Neural cell (in vitro differentiated cells): ENCODE measurements around the gene FSTL5. TPM values are rescaled to one million over a fixed set of nuclear protein-coding genes. Genes with fewer than 3 reads are reported as not detected.

Experiments used
- H2AFZ ChIP-seq: fragments of 200-600, 300-800 bp; sonication (generic), shearing (Covaris generic); 2 replicates; pipeline ENCODE4 v1.6.0; 2014; ENCODE audit warnings: low read depth, mild to moderate bottlenecking, antibody characterized with exemption, low read length, moderate library complexity
- H3F3A ChIP-seq: fragments of 200-600 bp; shearing (Covaris generic); 2 replicates; pipeline ENCODE4 v1.6.1; 2016; ENCODE audit warnings: mild to moderate bottlenecking, moderate library complexity, mixed read lengths, antibody characterized with exemption, low read length; ENCODE audit not compliant: insufficient read depth, poor library complexity, severe bottlenecking
- H3K27ac ChIP-seq: fragments of 200-600, 300-800 bp; sonication (generic), shearing (Covaris generic); 2 replicates; pipeline ENCODE4 v1.5.1; 2014; ENCODE audit warnings: mild to moderate bottlenecking, low read length, moderate library complexity
- H3K27me3 ChIP-seq: fragments of 300-800, 200-600 bp; sonication (generic), shearing (Covaris generic); 2 replicates; pipeline ENCODE4 v1.6.0; 2014; ENCODE audit warnings: mild to moderate bottlenecking, low read depth, low read length, moderate library complexity; ENCODE audit not compliant: insufficient read depth
- H3K36me3 ChIP-seq: fragments of 300-800, 200-600 bp; sonication (generic), shearing (Covaris generic); 2 replicates; pipeline ENCODE4 v1.5.1; 2014; ENCODE audit warnings: mild to moderate bottlenecking, antibody characterized with exemption, low read length, moderate library complexity; ENCODE audit not compliant: insufficient read depth
- H3K4me2 ChIP-seq: fragments of 300-800, 200-600 bp; sonication (generic), shearing (Covaris generic); 2 replicates; pipeline ENCODE4 v1.6.0; 2014; ENCODE audit warnings: mild to moderate bottlenecking, low read length
- H3K4me3 ChIP-seq: fragments of 300-800, 200-600 bp; sonication (generic), shearing (Covaris generic); 2 replicates; pipeline ENCODE4 v1.5.1; 2014; ENCODE audit warnings: mild to moderate bottlenecking, low read length, moderate library complexity
- H3K79me2 ChIP-seq: fragments of 200-600 bp; shearing (Covaris generic); replicated peaks from 2 replicates; pipeline ENCODE4 v1.6.0; 2014; ENCODE audit warnings: mild to moderate bottlenecking, low read length, moderate library complexity; ENCODE audit not compliant: insufficient read depth
- H3K9ac ChIP-seq: fragments of 300-800, 200-600 bp; sonication (generic), shearing (Covaris generic); 2 replicates; pipeline ENCODE4 v1.6.1; 2016; ENCODE audit warnings: mild to moderate bottlenecking, low read length, mixed read lengths
- H3K9me2 ChIP-seq: fragments of 200-600 bp; shearing (Covaris generic); 2 replicates; pipeline ENCODE4 v1.6.1; 2016; ENCODE audit warnings: mild to moderate bottlenecking, low read length, mixed read lengths; ENCODE audit not compliant: insufficient read depth
- H3K9me3 ChIP-seq: fragments of 200-600, 300-800 bp; sonication (generic), shearing (Covaris generic); 2 replicates; pipeline ENCODE4 v1.6.1; 2016; ENCODE audit warnings: mild to moderate bottlenecking, mixed run types, low read length, moderate library complexity, mixed read lengths
- H4K20me1 ChIP-seq: fragments of 200-600 bp; shearing (Covaris generic); 2 replicates; pipeline ENCODE4 v1.6.1; 2016; ENCODE audit warnings: mild to moderate bottlenecking, mixed run types; ENCODE audit not compliant: insufficient read depth
- EP300 ChIP-seq: fragments of 450-650 bp; conservative IDR thresholded peaks from 2 replicates; pipeline ENCODE4 v1.6.1; 2014; ENCODE audit warnings: antibody characterized with exemption, mild to moderate bottlenecking, moderate library complexity; ENCODE audit not compliant: poor library complexity, severe bottlenecking
- EZH2 ChIP-seq: fragments of 200-600, 300-800 bp; shearing (Covaris generic), sonication (generic); IDR thresholded peaks from 2 replicates; pipeline ENCODE4 v1.6.1; 2014; ENCODE audit warnings: antibody characterized with exemption, low read length, borderline replicate concordance, mild to moderate bottlenecking; ENCODE audit not compliant: insufficient read depth, poor library complexity, severe bottlenecking
- MXI1 ChIP-seq: fragments of 450-650 bp; conservative IDR thresholded peaks from 2 replicates; pipeline ENCODE4 v1.6.1; 2014; ENCODE audit warnings: antibody characterized with exemption, mild to moderate bottlenecking; ENCODE audit not compliant: poor library complexity, severe bottlenecking
- POLR2AphosphoS5 ChIP-seq: IDR thresholded peaks from 2 replicates; pipeline ENCODE4 v1.6.1; 2012
- RAD21 ChIP-seq: fragments of 450-650 bp; conservative IDR thresholded peaks from 2 replicates; pipeline ENCODE4 v1.6.1; 2014; ENCODE audit warnings: antibody characterized with exemption, mild to moderate bottlenecking, moderate library complexity
- SMC3 ChIP-seq: fragments of 450-650 bp; conservative IDR thresholded peaks from 2 replicates; pipeline ENCODE4 v1.6.1; 2014; ENCODE audit warnings: antibody characterized with exemption, mild to moderate bottlenecking, moderate library complexity; ENCODE audit not compliant: poor library complexity
- TAF1 ChIP-seq: IDR thresholded peaks from 2 replicates; pipeline ENCODE4 v1.6.1; 2012; ENCODE audit warnings: low read depth
- polyA plus RNA-seq: library from polyadenylated mRNA; depleted of rRNA; stranded (reverse); fragments of >200 nt; gene quantifications from 2 replicates; pipeline ENCODE4 v1.2.3, GENCODE V29; 2014
- TF ChIP-seq, protein P1 (sequence below): fragments of 450-650 bp; IDR thresholded peaks from 2 replicates; pipeline ENCODE4 v1.5.1; 2014; ENCODE audit warnings: antibody characterized with exemption, mild to moderate bottlenecking, moderate library complexity; ENCODE audit not compliant: poor library complexity, severe bottlenecking
- TF ChIP-seq, protein P2 (sequence below): IDR thresholded peaks from 2 replicates; pipeline ENCODE4 v1.6.1; 2012; ENCODE audit warnings: borderline replicate concordance

The FSTL5 gene
- polyA plus RNA-seq, 1 donor from 2014 or later = 6.8 TPM

DNA sequence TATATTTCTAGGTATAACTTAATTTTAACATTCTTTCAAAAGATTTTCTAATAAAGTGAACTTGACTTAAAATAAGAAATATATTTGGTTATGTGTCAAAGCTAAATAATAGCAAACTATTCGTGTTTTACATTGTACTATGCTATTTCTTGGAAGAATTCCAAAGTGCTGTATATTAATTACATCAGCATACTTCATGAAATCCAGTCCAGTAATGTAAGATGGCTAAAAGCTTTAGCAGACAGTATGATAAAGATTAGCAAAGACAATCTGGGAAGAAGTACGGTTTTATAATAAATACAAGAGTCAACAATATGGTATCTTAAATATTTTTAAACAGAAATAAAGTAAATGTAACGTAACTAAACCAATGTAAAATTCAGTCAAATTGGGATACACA lies 125.7 kb downstream of the FSTL5 start:
- Histone ChIP-seq H3K9ac (no peak overlapping the region), H3K27ac (no peak overlapping the region), H4K20me1 (no peaks in the 10 kb centered on the region), H3F3A (no peaks in the 10 kb centered on the region), H3K36me3 (no peaks in the 10 kb centered on the region), H3K4me2 (no peak overlapping the region), H3K4me3 (no peak overlapping the region), H3K9me3 (no peaks in the 10 kb centered on the region), H3K9me2 (no peaks in the 10 kb centered on the region), H3K79me2 (no peaks in the 10 kb centered on the region), H3K27me3 (no peaks in the 10 kb centered on the region), H2AFZ (no peak overlapping the region)
- TF ChIP-seq, protein P1, sequence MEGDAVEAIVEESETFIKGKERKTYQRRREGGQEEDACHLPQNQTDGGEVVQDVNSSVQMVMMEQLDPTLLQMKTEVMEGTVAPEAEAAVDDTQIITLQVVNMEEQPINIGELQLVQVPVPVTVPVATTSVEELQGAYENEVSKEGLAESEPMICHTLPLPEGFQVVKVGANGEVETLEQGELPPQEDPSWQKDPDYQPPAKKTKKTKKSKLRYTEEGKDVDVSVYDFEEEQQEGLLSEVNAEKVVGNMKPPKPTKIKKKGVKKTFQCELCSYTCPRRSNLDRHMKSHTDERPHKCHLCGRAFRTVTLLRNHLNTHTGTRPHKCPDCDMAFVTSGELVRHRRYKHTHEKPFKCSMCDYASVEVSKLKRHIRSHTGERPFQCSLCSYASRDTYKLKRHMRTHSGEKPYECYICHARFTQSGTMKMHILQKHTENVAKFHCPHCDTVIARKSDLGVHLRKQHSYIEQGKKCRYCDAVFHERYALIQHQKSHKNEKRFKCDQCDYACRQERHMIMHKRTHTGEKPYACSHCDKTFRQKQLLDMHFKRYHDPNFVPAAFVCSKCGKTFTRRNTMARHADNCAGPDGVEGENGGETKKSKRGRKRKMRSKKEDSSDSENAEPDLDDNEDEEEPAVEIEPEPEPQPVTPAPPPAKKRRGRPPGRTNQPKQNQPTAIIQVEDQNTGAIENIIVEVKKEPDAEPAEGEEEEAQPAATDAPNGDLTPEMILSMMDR = no peak
- TF ChIP-seq MXI1 = no peak
- TF ChIP-seq SMC3 = no peak
- TF ChIP-seq POLR2AphosphoS5 = no peak
- TF ChIP-seq, protein P2, sequence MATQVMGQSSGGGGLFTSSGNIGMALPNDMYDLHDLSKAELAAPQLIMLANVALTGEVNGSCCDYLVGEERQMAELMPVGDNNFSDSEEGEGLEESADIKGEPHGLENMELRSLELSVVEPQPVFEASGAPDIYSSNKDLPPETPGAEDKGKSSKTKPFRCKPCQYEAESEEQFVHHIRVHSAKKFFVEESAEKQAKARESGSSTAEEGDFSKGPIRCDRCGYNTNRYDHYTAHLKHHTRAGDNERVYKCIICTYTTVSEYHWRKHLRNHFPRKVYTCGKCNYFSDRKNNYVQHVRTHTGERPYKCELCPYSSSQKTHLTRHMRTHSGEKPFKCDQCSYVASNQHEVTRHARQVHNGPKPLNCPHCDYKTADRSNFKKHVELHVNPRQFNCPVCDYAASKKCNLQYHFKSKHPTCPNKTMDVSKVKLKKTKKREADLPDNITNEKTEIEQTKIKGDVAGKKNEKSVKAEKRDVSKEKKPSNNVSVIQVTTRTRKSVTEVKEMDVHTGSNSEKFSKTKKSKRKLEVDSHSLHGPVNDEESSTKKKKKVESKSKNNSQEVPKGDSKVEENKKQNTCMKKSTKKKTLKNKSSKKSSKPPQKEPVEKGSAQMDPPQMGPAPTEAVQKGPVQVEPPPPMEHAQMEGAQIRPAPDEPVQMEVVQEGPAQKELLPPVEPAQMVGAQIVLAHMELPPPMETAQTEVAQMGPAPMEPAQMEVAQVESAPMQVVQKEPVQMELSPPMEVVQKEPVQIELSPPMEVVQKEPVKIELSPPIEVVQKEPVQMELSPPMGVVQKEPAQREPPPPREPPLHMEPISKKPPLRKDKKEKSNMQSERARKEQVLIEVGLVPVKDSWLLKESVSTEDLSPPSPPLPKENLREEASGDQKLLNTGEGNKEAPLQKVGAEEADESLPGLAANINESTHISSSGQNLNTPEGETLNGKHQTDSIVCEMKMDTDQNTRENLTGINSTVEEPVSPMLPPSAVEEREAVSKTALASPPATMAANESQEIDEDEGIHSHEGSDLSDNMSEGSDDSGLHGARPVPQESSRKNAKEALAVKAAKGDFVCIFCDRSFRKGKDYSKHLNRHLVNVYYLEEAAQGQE = no peak
- no peak for TF ChIP-seq EP300
- no peak for TF ChIP-seq EZH2
- TF ChIP-seq TAF1 = no peak
- no peak for TF ChIP-seq RAD21

DNA sequence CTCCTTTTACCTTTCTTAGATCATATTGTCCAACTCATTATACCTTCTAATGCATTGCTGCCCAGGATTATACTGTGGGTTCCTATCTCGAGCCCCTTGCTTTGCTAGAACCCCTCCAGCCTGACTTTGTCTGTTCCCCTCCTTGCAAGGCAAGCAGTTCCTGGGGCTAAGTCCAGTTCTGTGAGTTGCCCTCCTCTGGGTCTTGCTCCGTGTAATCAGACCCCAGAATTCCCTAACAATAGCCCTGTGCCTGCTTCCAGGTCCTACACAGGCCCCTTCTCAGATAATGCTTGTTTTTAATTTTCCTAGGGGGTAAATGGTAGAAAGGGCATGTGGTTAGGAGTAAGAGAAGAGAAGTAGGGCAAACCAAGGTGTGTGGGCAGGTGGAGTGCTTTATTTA lies 145.9 kb downstream of the FSTL5 start:
- Histone ChIP-seq H3K27me3 (no peaks in the 10 kb centered on the region), H3K27ac (no peak overlapping the region), H3K9ac (no peak overlapping the region), H2AFZ (no peak overlapping the region), H4K20me1 (no peaks in the 10 kb centered on the region), H3K9me2 (no peaks in the 10 kb centered on the region), H3K4me2 (no peak overlapping the region), H3F3A (no peaks in the 10 kb centered on the region), H3K9me3 (no peaks in the 10 kb centered on the region), H3K36me3 (no peaks in the 10 kb centered on the region), H3K79me2 (no peaks in the 10 kb centered on the region), H3K4me3 (no peak overlapping the region)
- no peak for TF ChIP-seq EP300
- TF ChIP-seq, protein P1 = no peak
- TF ChIP-seq RAD21 = no peak
- no peak for TF ChIP-seq EZH2
- TF ChIP-seq, protein P2 = no peak
- TF ChIP-seq POLR2AphosphoS5 = no peak
- no peak for TF ChIP-seq SMC3
- TF ChIP-seq TAF1 = no peak
- no peak for TF ChIP-seq MXI1
